Mucosa of descending colon (tissue), 3 donors: Measurements from ENCODE around the gene ADGRV1. TPM values are rescaled to one million over a fixed set of nuclear protein-coding genes. Genes with fewer than 3 reads are reported as not detected.
"Not testable (repeated sequence)": the region's sequence is repeated elsewhere in the genome, so short reads cannot be mapped to it uniquely, and the experiment has no call there.

Experiments
- ATAC-seq: fragments of 200-7000 bp; cut with Tn5 transposase; one replicate; pipeline ENCODE4 v1.9.1; 2020; ENCODE audit warnings: mild to moderate bottlenecking, moderate library complexity
- DNase-seq, 3 donors: peaks; one replicate each; pipeline ENCODE4 v3.0.0-alpha.2; 2020
- H3K36me3 ChIP-seq: fragments of 200-600 bp; one replicate; pipeline ENCODE4 v1.8.0; 2021; ENCODE audit warnings: low read depth, mild to moderate bottlenecking
- H3K4me1 ChIP-seq: fragments of 200-600 bp; one replicate; pipeline ENCODE4 v1.8.0; 2021; ENCODE audit warnings: low read depth, mild to moderate bottlenecking
- H3K4me3 ChIP-seq: fragments of 200-600 bp; one replicate; pipeline ENCODE4 v1.8.0; 2021; ENCODE audit warnings: mild to moderate bottlenecking
- H3K9me3 ChIP-seq: fragments of 200-600 bp; one replicate; pipeline ENCODE4 v1.8.0; 2021; ENCODE audit warnings: mild to moderate bottlenecking
- CTCF ChIP-seq: fragments of 200-600 bp; IDR thresholded peaks from one replicate; pipeline ENCODE4 v1.8.0; 2022; ENCODE audit warnings: antibody characterized with exemption, mild to moderate bottlenecking
- intact Hi-C, 2 donors: fragments of 100-400 bp; cut with DNase I in 1 of 2; cut with micrococcal nuclease in 1 of 2; formaldehyde crosslinking; loops; one replicate each; pipeline versions ENCODE4 v1.11.0 to v1.11.1; 2022; cut with DNase I, micrococcal nuclease
- total RNA-seq, 3 donors: library from RNA; stranded (reverse); fragmentation: NEBNext Ultra II Directional in 2 of 3; extraction: Animal tissue kit (Norgen Biotek cat#: 25700) in 2 of 3; gene quantifications; one replicate each; pipeline versions ENCODE4 v1.2.1 to v1.2.4, GENCODE V29; 2021 to 2023
- donor health status: DM: no; HTN: no; CAD: no; lungs with moderate emphysema.
- donor health status: DM: no; HTN: no; CAD: no.
- donor health status: DM: no; HTN: yes; CAD: no.

ADGRV1 gene
- total RNA-seq, 3 donors from 2014 or later: 4.5 to 8.6 (median 6.1) TPM

GRCh38 chr5:90675222-90675621 is 116.6 kb downstream of the ADGRV1 start:
- DNase-seq (no peak), ATAC-seq (no peak)
- Histone ChIP-seq H3K9me3 (no peaks in the 10 kb centered on the region), H3K36me3 (no peaks in the 10 kb centered on the region), H3K4me3 (no peak overlapping the region), H3K4me1 (no peaks in the 10 kb centered on the region)
- intact Hi-C loops: no loop called here
- TF ChIP-seq CTCF: no peak

DNA sequence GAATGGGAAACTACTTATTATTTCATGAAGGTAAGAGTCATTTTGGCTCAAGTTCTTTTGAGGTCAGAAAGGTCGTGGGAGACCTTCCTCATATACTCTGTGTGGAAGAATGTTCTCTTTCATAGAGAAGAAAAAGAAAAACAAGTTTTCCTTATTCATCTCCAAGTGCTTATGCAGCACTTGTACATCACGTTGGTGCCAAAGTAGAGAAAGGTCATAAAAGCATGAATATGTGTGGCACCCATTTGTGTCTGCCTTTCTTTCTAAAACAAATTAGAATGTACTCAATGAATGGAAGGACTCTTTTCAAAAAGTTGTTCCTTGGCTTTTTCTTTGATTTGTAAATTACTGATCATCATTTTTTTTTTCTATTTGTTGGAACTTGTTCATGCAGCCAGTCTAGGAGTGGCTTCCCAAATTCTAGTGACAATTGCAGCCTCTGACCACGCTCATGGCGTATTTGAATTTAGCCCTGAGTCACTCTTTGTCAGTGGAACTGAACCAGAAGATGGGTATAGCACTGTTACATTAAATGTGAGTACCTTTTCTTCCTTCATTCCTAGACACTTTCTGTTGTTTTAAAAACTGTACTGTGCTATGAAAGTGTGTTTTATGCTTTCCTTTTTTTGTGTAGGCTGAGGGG is 122.4 kb downstream of the ADGRV1 start:
- no peaks in the 10 kb centered on the region for H3K4me1 ChIP-seq
- ATAC-seq (no peak), DNase-seq (no peak)
- no peak for TF ChIP-seq CTCF
- H3K9me3 ChIP-seq: no peaks in the 10 kb centered on the region
- H3K36me3 ChIP-seq: no peaks in the 10 kb centered on the region
- H3K4me3 ChIP-seq: no peak overlapping the region
- intact Hi-C loops: no loop called here

- ATAC-seq: no peak
- H3K9me3 ChIP-seq: no peaks in the 10 kb centered on the region
- no peak overlapping the region for H3K4me3 ChIP-seq
- intact Hi-C loops: no loop called here
- H3K36me3 ChIP-seq: no peaks in the 10 kb centered on the region
- TF ChIP-seq CTCF: no peak
- no peaks in the 10 kb centered on the region for H3K4me1 ChIP-seq
- DNase-seq: no peak
These were observed 123.7 kb downstream of the ADGRV1 start for GRCh38 chr5:90682278-90682677.

DNA sequence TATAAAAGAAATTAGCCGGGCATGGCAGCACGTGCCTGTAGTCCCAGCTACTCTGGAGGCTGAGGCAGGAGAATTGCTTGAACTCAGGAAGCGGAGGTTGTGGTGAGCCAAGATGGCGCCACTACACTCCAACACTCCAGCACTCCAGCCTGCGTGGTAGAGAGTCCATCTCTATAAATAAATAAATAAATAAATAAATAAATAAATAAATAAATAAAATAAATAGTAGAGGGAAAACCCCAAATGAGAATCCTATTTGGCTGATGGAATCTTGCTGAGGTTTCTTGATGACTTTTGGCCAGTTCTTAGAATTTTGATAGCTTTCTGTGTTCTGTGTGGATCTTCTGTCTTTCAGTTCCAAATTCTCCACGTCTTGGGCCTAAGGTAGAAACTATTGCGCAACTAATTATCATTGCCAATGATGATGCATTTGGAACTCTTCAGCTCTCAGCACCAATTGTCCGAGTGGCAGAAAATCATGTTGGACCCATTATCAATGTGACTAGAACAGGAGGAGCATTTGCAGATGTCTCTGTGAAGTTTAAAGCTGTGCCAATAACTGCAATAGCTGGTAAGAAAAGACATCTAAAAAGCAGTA is 126.9 kb downstream of the ADGRV1 start:
- intact Hi-C loops: no loop called here
- no peak overlapping the region for H3K4me3 ChIP-seq
- ATAC-seq: no peak
- DNase-seq: no peak
- TF ChIP-seq CTCF: no peak
- H3K4me1 ChIP-seq: no peaks in the 10 kb centered on the region
- no peaks in the 10 kb centered on the region for H3K36me3 ChIP-seq
- H3K9me3 ChIP-seq: no peaks in the 10 kb centered on the region

- intact Hi-C loops, H3K9me3 ChIP-seq, ATAC-seq, DNase-seq, H3K4me3 ChIP-seq, H3K4me1 ChIP-seq, H3K36me3 ChIP-seq: not testable (repeated sequence)
These were observed 127.8 kb downstream of the ADGRV1 start for GRCh38 chr5:90686363-90686762.

GRCh38 chr5:90687458-90687857 is 128.9 kb downstream of the ADGRV1 start:
- ATAC-seq, H3K9me3 ChIP-seq, H3K36me3 ChIP-seq, intact Hi-C loops, DNase-seq, H3K4me1 ChIP-seq, H3K4me3 ChIP-seq: not testable (repeated sequence)
